Left colon (tissue), 2 donors: Measurements from ENCODE around the gene TACR1. TPM values are rescaled to one million over a fixed set of nuclear protein-coding genes. Genes with fewer than 3 reads are reported as not detected.

Experiments
- ATAC-seq: fragments of 200-7000 bp; cut with Tn5 transposase; one replicate; pipeline ENCODE4 v1.9.1; 2020; ENCODE audit warnings: mild to moderate bottlenecking, moderate library complexity
- DNase-seq, 2 donors: peaks; one replicate each; pipeline ENCODE4 v3.0.0-alpha.2; 2020
- intact Hi-C, 2 donors: fragments of 100-400 bp; cut with DNase I in 1 of 2; cut with micrococcal nuclease in 1 of 2; formaldehyde crosslinking; loops; one replicate each; pipeline versions ENCODE4 v1.11.2 to v1.14.0; 2022; cut with DNase I, micrococcal nuclease
- microRNA-seq, 2 donors: library from miRNA; unstranded; fragments of <30 nt; microRNA quantifications; one replicate each; pipeline versions ENCODE4 v1.1.0 to v1.2.0, GENCODE V29; 2020
- total RNA-seq, 2 donors: library from RNA; stranded (reverse); fragmentation: NEBNext Ultra II Directional; extraction: Animal tissue kit (Norgen Biotek cat#: 25700); gene quantifications; one replicate each; pipeline ENCODE4 v1.2.1, GENCODE V29; 2021
- donor health status: DM: no; HTN: no; CAD: no.
- donor health status: DM: yes; HTN: yes; CAD: no.

The TACR1 gene
- total RNA-seq, 2 donors from 2014 or later: 0.34 to 1.1 TPM

GRCh38 chr2:75006041-75006440 is 193.3 kb downstream of the TACR1 start:
- DNase-seq (no peak), ATAC-seq (no peak)
- intact Hi-C loops: no loop called here

DNA sequence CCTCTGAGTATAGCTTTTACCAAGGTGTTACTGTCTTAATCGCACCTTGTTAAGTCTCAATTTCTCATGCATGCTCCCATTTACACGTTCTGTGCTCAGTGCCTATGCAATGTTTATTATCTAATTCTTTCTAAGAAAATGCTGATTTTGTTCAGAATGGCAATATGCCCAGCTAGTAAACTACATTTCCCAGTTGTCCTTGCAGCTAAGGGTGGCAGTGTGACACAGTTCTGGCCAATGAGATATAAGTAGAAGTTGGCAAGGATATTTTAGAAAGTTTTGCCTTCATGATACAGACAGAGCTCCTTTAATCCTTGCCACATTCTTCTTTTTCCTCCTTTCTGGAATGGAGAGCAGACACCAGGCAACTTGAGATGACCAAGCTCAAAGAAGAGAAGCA is 195.5 kb downstream of the TACR1 start:
- intact Hi-C loops: no loop called here
- DNase-seq (no peak), ATAC-seq (no peak)

DNA sequence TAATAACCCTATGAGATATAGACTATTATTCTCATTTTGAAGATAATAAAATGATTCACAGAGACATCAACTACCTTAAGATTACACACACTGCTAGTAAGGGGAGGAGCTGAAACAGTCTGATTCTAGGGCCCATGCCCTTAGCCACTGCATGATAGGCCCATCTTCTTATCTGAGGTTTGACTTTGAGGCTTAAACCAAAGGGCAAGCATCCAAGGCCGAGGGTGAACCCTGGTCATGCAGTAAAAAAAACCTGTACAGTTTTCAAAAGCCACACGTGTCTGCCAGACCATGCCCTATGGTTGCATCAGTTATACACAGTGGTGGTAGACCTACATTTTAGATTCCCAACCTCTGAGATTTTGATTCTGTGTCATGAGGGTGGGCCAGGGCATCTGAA is 196.0 kb downstream of the TACR1 start:
- intact Hi-C loops: no loop called here
- DNase-seq (no peak), ATAC-seq (no peak)

GRCh38 chr2:75002007-75002406 is 197.3 kb downstream of the TACR1 start:
- ATAC-seq (no peak), DNase-seq (no peak)
- intact Hi-C loops: no loop called here

- DNase-seq (no peak), ATAC-seq (no peak)
- intact Hi-C loops: no loop called here
These were observed 199.9 kb downstream of the TACR1 start for GRCh38 chr2:74999468-74999867.

Small RNA genes within 50 kb of the gene (microRNA-seq; reads per million reads assigned to microRNA genes)
- gene MIR5000: 1.1 to 4.1 reads per million in 2 donors

Other genes with a start within 250 kb of the TACR1 start
- 10 to 100 TPM; 64.9 to 68.3 TPM for gene POLE4, start 240.9 kb downstream of the TACR1 start, total RNA-seq